Measurements from ENCODE around the gene KIFC3.
"Not testable (repeated sequence)": the region's sequence is repeated elsewhere in the genome, so short reads cannot be mapped to it uniquely, and the experiment has no call there.

Gene KIFC3

GRCh38 chr16:57754354-57755060 is 47.8 kb downstream of the KIFC3 start:
- Mint-ChIP-seq H3K4me1 (ENCODE audit: low read depth) (no peaks in the 10 kb centered on the region), H3K9me3 (no peaks in the 10 kb centered on the region), H3K36me3 (ENCODE audit: low read depth) (no peaks in the 10 kb centered on the region), H3K27ac (no peak overlapping the region), H3K27me3 (ENCODE audit: low read depth) (no peaks in the 10 kb centered on the region), H3K4me3 (no peak overlapping the region)

DNA sequence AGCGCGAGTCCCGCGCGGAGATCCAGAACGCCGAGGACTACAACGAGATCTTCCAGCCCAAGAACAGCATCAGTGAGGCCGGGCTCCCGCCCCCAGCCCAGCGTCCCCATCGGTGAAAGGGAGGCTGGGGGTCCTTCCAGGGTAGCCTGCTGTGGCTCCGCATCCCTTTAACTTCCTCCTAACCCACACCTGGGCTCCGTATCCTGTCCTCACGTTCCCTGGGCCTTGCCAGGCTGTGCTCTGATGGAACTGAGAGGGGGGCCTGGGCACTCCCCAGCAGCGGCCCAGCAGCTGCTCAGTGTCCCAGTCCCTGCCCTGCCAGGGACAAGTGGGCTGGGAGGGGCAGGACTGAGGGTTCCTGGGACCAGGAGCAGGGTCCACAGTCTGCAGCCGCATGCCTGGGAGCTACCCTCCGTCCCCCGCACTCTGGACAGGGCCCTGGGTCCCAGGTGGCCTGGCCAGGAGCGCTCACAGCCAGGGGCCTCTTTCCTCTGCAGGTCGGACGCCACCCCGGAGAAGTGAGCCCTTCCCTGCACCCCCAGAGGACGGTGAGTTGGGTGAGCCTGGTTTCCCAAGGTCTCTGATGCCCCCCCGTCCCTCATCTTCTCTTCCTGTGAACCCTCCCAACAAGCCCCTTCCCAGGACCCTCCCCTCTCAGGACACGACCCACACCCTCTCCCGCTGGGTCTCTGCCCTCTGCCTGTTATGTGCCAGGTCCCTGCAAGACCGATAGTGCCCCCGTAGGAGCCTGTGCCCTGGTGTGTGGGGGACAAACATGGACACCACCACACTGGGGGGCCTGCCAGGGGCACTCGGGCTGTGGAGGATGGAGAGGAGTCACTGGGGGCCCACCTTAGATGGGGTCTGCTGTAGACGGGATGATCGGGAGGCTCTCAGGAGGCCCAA is 48.6 kb downstream of the KIFC3 start:
- no peaks in the 10 kb centered on the region for H3K4me1 Mint-ChIP-seq (ENCODE audit: low read depth)
- H3K27ac Mint-ChIP-seq: no peak overlapping the region
- H3K36me3 Mint-ChIP-seq (ENCODE audit: low read depth): no peaks in the 10 kb centered on the region
- no peak overlapping the region for H3K4me3 Mint-ChIP-seq
- no peaks in the 10 kb centered on the region for H3K27me3 Mint-ChIP-seq (ENCODE audit: low read depth)
- H3K9me3 Mint-ChIP-seq: no peaks in the 10 kb centered on the region

DNA sequence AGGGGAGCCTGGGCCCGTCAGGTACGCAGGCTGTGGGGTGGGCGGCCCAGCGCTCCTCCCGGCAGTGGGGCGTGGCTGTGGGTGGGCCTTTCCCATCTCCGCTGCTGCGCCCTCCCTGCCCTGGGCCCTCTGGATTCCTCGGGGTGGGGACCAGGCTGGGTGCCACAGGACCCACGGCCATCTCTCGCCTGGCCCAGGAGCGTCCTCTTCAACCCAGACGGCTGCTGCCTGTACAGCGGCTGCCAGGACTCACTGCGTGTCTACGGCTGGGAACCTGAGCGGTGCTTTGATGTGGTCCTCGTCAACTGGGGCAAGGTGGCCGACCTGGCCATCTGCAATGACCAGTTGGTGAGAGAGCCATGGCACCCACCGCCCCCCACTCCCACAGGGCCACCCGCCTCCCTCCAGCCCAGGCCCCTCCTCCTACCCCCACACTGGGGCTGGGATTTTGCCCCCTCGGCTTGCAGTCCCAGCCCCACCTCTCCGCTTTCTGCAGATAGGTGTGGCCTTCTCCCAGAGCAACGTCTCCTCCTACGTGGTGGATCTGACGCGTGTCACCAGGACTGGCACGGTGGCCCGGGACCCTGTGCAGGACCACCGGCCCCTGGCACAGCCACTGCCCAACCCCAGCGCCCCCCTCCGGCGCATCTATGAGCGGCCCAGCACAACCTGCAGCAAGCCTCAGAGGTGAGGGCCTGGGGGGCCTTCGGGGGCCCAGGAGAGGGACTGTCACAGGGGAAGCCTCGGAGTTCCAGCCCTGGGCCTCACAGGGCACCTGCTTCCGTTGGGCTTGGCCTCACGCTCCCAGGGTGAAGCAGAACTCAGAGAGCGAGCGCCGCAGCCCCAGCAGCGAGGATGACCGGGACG is 49.5 kb downstream of the KIFC3 start:
- no peaks in the 10 kb centered on the region for H3K36me3 Mint-ChIP-seq (ENCODE audit: low read depth)
- H3K9me3 Mint-ChIP-seq: no peaks in the 10 kb centered on the region
- H3K4me3 Mint-ChIP-seq: no peak overlapping the region
- H3K4me1 Mint-ChIP-seq (ENCODE audit: low read depth): no peaks in the 10 kb centered on the region
- H3K27ac Mint-ChIP-seq: no peak overlapping the region
- no peaks in the 10 kb centered on the region for H3K27me3 Mint-ChIP-seq (ENCODE audit: low read depth)

GRCh38 chr16:57752203-57752580 is 50.1 kb downstream of the KIFC3 start:
- H3K4me3 Mint-ChIP-seq: no peak overlapping the region
- H3K4me1 Mint-ChIP-seq (ENCODE audit: low read depth): no peaks in the 10 kb centered on the region
- no peak overlapping the region for H3K27ac Mint-ChIP-seq
- no peaks in the 10 kb centered on the region for H3K27me3 Mint-ChIP-seq (ENCODE audit: low read depth)
- no peaks in the 10 kb centered on the region for H3K36me3 Mint-ChIP-seq (ENCODE audit: low read depth)
- no peaks in the 10 kb centered on the region for H3K9me3 Mint-ChIP-seq

GRCh38 chr16:57751539-57752202 is 50.6 kb downstream of the KIFC3 start:
- no peaks in the 10 kb centered on the region for H3K4me1 Mint-ChIP-seq (ENCODE audit: low read depth)
- H3K4me3 Mint-ChIP-seq: no peak overlapping the region
- H3K27me3 Mint-ChIP-seq (ENCODE audit: low read depth): no peaks in the 10 kb centered on the region
- H3K9me3 Mint-ChIP-seq: no peaks in the 10 kb centered on the region
- no peaks in the 10 kb centered on the region for H3K36me3 Mint-ChIP-seq (ENCODE audit: low read depth)
- H3K27ac Mint-ChIP-seq: no peak overlapping the region

DNA sequence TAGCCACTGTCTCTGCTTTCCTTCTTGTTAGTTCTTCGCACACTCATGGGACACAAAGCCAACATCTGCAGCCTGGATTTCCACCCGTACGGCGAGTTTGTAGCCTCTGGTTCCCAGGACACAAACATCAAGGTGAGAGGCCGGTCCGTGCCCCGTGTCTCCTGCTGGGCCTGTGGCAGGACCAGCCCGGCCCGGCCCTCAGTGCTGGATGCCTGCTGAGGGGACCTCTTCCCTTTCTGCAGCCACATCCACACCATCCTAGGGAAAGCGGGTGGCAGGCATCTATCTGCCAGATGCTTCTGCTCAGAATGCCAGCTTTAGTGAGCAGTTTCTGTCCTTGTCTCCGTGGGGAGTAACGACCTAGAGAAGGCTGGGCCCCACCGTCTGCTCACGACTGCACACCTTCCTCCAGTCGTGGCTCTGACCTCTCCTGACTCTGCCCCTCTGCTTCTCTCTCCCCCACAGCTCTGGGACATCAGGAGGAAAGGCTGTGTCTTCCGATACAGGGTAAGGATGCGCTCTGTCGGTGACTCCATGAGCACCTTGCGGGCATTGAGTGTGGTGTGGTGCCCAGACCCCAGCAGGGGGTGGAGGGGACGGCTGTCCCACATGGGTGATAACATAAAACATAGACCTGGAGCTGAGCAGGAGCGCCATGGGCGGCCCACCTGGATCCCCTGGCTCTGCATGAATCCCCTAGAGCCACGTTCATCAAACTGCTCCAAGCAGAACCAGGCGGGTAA is 51.3 kb downstream of the KIFC3 start:
- no peaks in the 10 kb centered on the region for H3K27me3 Mint-ChIP-seq (ENCODE audit: low read depth)
- no peak overlapping the region for H3K27ac Mint-ChIP-seq
- H3K4me3 Mint-ChIP-seq: no peak overlapping the region
- no peaks in the 10 kb centered on the region for H3K4me1 Mint-ChIP-seq (ENCODE audit: low read depth)
- no peaks in the 10 kb centered on the region for H3K36me3 Mint-ChIP-seq (ENCODE audit: low read depth)
- no peaks in the 10 kb centered on the region for H3K9me3 Mint-ChIP-seq

GRCh38 chr16:57749856-57750452 is 52.3 kb downstream of the KIFC3 start:
- no peaks in the 10 kb centered on the region for H3K9me3 Mint-ChIP-seq
- no peak overlapping the region for H3K27ac Mint-ChIP-seq
- no peaks in the 10 kb centered on the region for H3K36me3 Mint-ChIP-seq (ENCODE audit: low read depth)
- no peaks in the 10 kb centered on the region for H3K27me3 Mint-ChIP-seq (ENCODE audit: low read depth)
- H3K4me1 Mint-ChIP-seq (ENCODE audit: low read depth): no peaks in the 10 kb centered on the region
- H3K4me3 Mint-ChIP-seq: no peak overlapping the region

GRCh38 chr16:57749101-57749692 is 53.1 kb downstream of the KIFC3 start:
- H3K9me3 Mint-ChIP-seq: no peaks in the 10 kb centered on the region
- H3K27ac Mint-ChIP-seq: no peak overlapping the region
- no peak overlapping the region for H3K4me3 Mint-ChIP-seq
- H3K36me3 Mint-ChIP-seq (ENCODE audit: low read depth): no peaks in the 10 kb centered on the region
- no peaks in the 10 kb centered on the region for H3K4me1 Mint-ChIP-seq (ENCODE audit: low read depth)
- H3K27me3 Mint-ChIP-seq (ENCODE audit: low read depth): no peaks in the 10 kb centered on the region

- no peaks in the 10 kb centered on the region for H3K27me3 Mint-ChIP-seq (ENCODE audit: low read depth)
- H3K9me3 Mint-ChIP-seq: no peaks in the 10 kb centered on the region
- H3K4me1 Mint-ChIP-seq (ENCODE audit: low read depth): no peaks in the 10 kb centered on the region
- H3K4me3 Mint-ChIP-seq: no peak overlapping the region
- H3K27ac Mint-ChIP-seq: no peak overlapping the region
- H3K36me3 Mint-ChIP-seq (ENCODE audit: low read depth): no peaks in the 10 kb centered on the region
These were observed 53.7 kb downstream of the KIFC3 start for GRCh38 chr16:57748596-57748995.

GRCh38 chr16:57747996-57748395 is 54.3 kb downstream of the KIFC3 start:
- Mint-ChIP-seq H3K36me3 (ENCODE audit: low read depth) (no peaks in the 10 kb centered on the region), H3K4me3 (no peak overlapping the region), H3K4me1 (ENCODE audit: low read depth) (no peaks in the 10 kb centered on the region), H3K27me3 (ENCODE audit: low read depth) (no peaks in the 10 kb centered on the region), H3K27ac (no peak overlapping the region), H3K9me3 (no peaks in the 10 kb centered on the region)

- no peaks in the 10 kb centered on the region for H3K9me3 Mint-ChIP-seq
- H3K27me3 Mint-ChIP-seq (ENCODE audit: low read depth): no peaks in the 10 kb centered on the region
- no peak overlapping the region for H3K4me3 Mint-ChIP-seq
- H3K27ac Mint-ChIP-seq: no peak overlapping the region
- no peaks in the 10 kb centered on the region for H3K36me3 Mint-ChIP-seq (ENCODE audit: low read depth)
- no peaks in the 10 kb centered on the region for H3K4me1 Mint-ChIP-seq (ENCODE audit: low read depth)
These were observed 54.8 kb downstream of the KIFC3 start for GRCh38 chr16:57747496-57747895.

GRCh38 chr16:57747091-57747490 is 55.2 kb downstream of the KIFC3 start:
- Mint-ChIP-seq H3K36me3 (ENCODE audit: low read depth) (no peaks in the 10 kb centered on the region), H3K9me3 (no peaks in the 10 kb centered on the region), H3K27ac (no peak overlapping the region), H3K4me1 (ENCODE audit: low read depth) (no peaks in the 10 kb centered on the region), H3K27me3 (ENCODE audit: low read depth) (no peaks in the 10 kb centered on the region), H3K4me3 (no peak overlapping the region)

DNA sequence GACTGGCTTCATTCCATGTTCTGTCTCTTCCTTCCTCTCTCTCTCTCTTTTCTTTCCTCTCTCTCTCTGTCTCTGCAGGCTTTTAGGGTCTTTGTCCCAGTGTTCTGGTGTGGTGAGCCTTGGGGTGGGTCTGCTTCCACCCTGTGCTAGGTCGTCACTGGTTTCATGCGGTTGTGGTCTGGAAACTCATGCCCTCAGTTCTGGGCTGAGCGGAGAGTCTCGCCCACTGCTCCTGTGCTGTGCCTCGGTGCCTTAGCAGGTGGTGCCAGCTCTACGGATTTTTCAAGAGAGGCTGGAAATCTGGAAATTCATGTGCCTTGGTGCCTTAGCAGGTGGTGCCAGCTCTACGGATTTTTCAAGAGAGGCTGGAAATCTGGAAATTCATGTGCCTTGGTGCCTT is 56.0 kb downstream of the KIFC3 start:
- H3K9me3 Mint-ChIP-seq; H3K27me3 Mint-ChIP-seq (ENCODE audit: low read depth); H3K4me1 Mint-ChIP-seq (ENCODE audit: low read depth); H3K36me3 Mint-ChIP-seq (ENCODE audit: low read depth); H3K27ac Mint-ChIP-seq; H3K4me3 Mint-ChIP-seq: not testable (repeated sequence)
